H9 (cell line): ENCODE results near the gene VSTM4. TPM values are rescaled to one million over a fixed set of nuclear protein-coding genes. Genes with fewer than 3 reads are reported as not detected.

Source experiments
- DNase-seq: peaks from one replicate; pipeline ENCODE4 v3.0.0-alpha.2; 2017
- H2AFZ ChIP-seq: one replicate; pipeline ENCODE4 v1.6.1; 2013; ENCODE audit warnings: mild to moderate bottlenecking, low read length, control low read depth, moderate library complexity
- H2AK5ac ChIP-seq: 2 replicates; pipeline ENCODE4 v1.6.1; 2013; ENCODE audit warnings: low read length, control low read depth, mixed read lengths; ENCODE audit not compliant: insufficient read length
- H2BK120ac ChIP-seq: one replicate; pipeline ENCODE4 v1.6.1; 2013; ENCODE audit warnings: low read depth, mild to moderate bottlenecking, low read length, control low read depth, inconsistent platforms; ENCODE audit not compliant: poor library complexity, severe bottlenecking
- H2BK12ac ChIP-seq: 2 replicates; pipeline ENCODE4 v1.6.1; 2013; ENCODE audit warnings: low read length, control low read depth, mixed read lengths, low read depth; ENCODE audit not compliant: insufficient read length
- H2BK15ac ChIP-seq: 2 replicates; pipeline ENCODE4 v1.6.1; 2013; ENCODE audit warnings: low read depth, low read length, control low read depth
- H2BK20ac ChIP-seq: one replicate; pipeline ENCODE4 v1.6.1; 2013; ENCODE audit warnings: low read depth, mild to moderate bottlenecking, low read length, control low read depth, inconsistent platforms; ENCODE audit not compliant: poor library complexity, severe bottlenecking
- H2BK5ac ChIP-seq: 2 replicates; pipeline ENCODE4 v1.6.1; 2013; ENCODE audit warnings: low read length, control low read depth, mixed read lengths; ENCODE audit not compliant: insufficient read length
- H3K14ac ChIP-seq: 2 replicates; pipeline ENCODE4 v1.6.1; 2013; ENCODE audit warnings: low read length, control low read depth; ENCODE audit not compliant: insufficient read depth
- H3K18ac ChIP-seq: 2 replicates; pipeline ENCODE4 v1.6.1; 2013; ENCODE audit warnings: low read depth, mild to moderate bottlenecking, mixed read lengths, low read length, control low read depth; ENCODE audit not compliant: insufficient read length
- H3K23ac ChIP-seq: 2 replicates; pipeline ENCODE4 v1.6.1; 2013; ENCODE audit warnings: low read length, control low read depth, mixed read lengths, low read depth; ENCODE audit not compliant: insufficient read length
- H3K23me2 ChIP-seq: 2 replicates; pipeline ENCODE4 v1.6.1; 2013; ENCODE audit warnings: low read depth, mild to moderate bottlenecking, mixed read lengths, low read length, control low read depth; ENCODE audit not compliant: insufficient read length, poor library complexity, severe bottlenecking
- H3K27ac ChIP-seq: 2 replicates; pipeline ENCODE4 v1.5.1; 2013; ENCODE audit warnings: low read length, control low read depth, mixed read lengths, low read depth; ENCODE audit not compliant: insufficient read length
- H3K27me3 ChIP-seq: 2 replicates; pipeline ENCODE4 v1.6.1; 2013; ENCODE audit warnings: low read length, control low read depth, inconsistent platforms; ENCODE audit not compliant: insufficient read depth
- H3K4ac ChIP-seq: 2 replicates; pipeline ENCODE4 v1.6.1; 2013; ENCODE audit warnings: low read depth, mild to moderate bottlenecking, control low read depth, inconsistent platforms, low read length, moderate library complexity
- H3K4me1 ChIP-seq: 2 replicates; pipeline ENCODE4 v1.6.1; 2013; ENCODE audit warnings: low read length, control low read depth, inconsistent platforms; ENCODE audit not compliant: insufficient read depth
- H3K4me2 ChIP-seq: 2 replicates; pipeline ENCODE4 v1.6.1; 2013; ENCODE audit warnings: low read length, control low read depth, mixed read lengths; ENCODE audit not compliant: insufficient read length, insufficient read depth
- H3K56ac ChIP-seq: 2 replicates; pipeline ENCODE4 v1.6.1; 2013; ENCODE audit warnings: low read depth, mild to moderate bottlenecking, mixed read lengths, low read length, control low read depth; ENCODE audit not compliant: insufficient read length
- H3K79me1 ChIP-seq: 2 replicates; pipeline ENCODE4 v1.6.1; 2013; ENCODE audit warnings: low read depth, mild to moderate bottlenecking, moderate library complexity, low read length, control low read depth, inconsistent platforms; ENCODE audit not compliant: insufficient read depth, poor library complexity, severe bottlenecking
- H3K79me2 ChIP-seq: 2 replicates; pipeline ENCODE4 v1.6.1; 2013; ENCODE audit warnings: low read length, control low read depth, inconsistent platforms; ENCODE audit not compliant: insufficient read depth
- H3K9ac ChIP-seq: 2 replicates; pipeline ENCODE4 v1.6.1; 2013; ENCODE audit warnings: low read length, control low read depth, mixed read lengths; ENCODE audit not compliant: insufficient read length; ENCODE audit errors: extremely low read depth
- H3K9me3 ChIP-seq: one replicate; pipeline ENCODE4 v1.6.1; 2013; ENCODE audit warnings: low read depth, low read length, inconsistent platforms; ENCODE audit not compliant: control insufficient read depth
- H3T11ph ChIP-seq: one replicate; pipeline ENCODE4 v1.6.1; 2013; ENCODE audit warnings: mild to moderate bottlenecking, low read length, control low read depth, inconsistent platforms
- H4K20me1 ChIP-seq: one replicate; pipeline ENCODE4 v1.6.1; 2013; ENCODE audit not compliant: control insufficient read depth, insufficient read length, insufficient read depth
- H4K5ac ChIP-seq: 2 replicates; pipeline ENCODE4 v1.6.1; 2013; ENCODE audit warnings: low read depth, mild to moderate bottlenecking, mixed read lengths, low read length, control low read depth; ENCODE audit not compliant: insufficient read length
- H4K8ac ChIP-seq: replicated peaks from 2 replicates; pipeline ENCODE4 v1.6.1; 2013; ENCODE audit warnings: low read length, control low read depth, mixed read lengths, low read depth; ENCODE audit not compliant: insufficient read length
- H4K91ac ChIP-seq: 2 replicates; pipeline ENCODE4 v1.6.1; 2013; ENCODE audit warnings: low read depth, mild to moderate bottlenecking, moderate library complexity, mixed read lengths, low read length, control low read depth; ENCODE audit not compliant: insufficient read length
- H3K27ac Mint-ChIP-seq, 3 experiments: 2 replicates in 2 of 3; 3 replicates in 1 of 3; pipeline ENCODE4 v1.8.0; 2020 to 2021; ENCODE audit warnings: mixed read lengths in 3 of 3, mild to moderate bottlenecking in 1 of 3, moderate library complexity in 1 of 3
- H3K27me3 Mint-ChIP-seq: 2 replicates; pipeline ENCODE4 v1.8.0; 2021; ENCODE audit warnings: low read depth, mild to moderate bottlenecking, moderate library complexity, mixed read lengths
- H3K36me3 Mint-ChIP-seq, 3 experiments: 2 replicates in 2 of 3; 3 replicates in 1 of 3; pipeline ENCODE4 v1.8.0; 2020 to 2021; ENCODE audit warnings: low read depth in 3 of 3, mixed read lengths in 3 of 3; ENCODE audit not compliant: insufficient read depth in 1 of 3
- H3K4me1 Mint-ChIP-seq, 2 experiments: 2 replicates each; pipeline ENCODE4 v1.8.0; 2020; ENCODE audit warnings: mixed read lengths in 2 of 2
- H3K4me3 Mint-ChIP-seq, 2 experiments: 2 replicates in 1 of 2; 3 replicates in 1 of 2; pipeline ENCODE4 v1.8.0; 2020 to 2021; ENCODE audit warnings: mild to moderate bottlenecking in 2 of 2, mixed read lengths in 2 of 2, moderate library complexity in 1 of 2
- H3K9me3 Mint-ChIP-seq, 2 experiments: 2 replicates in 1 of 2; 3 replicates in 1 of 2; pipeline ENCODE4 v1.8.0; 2020; ENCODE audit warnings: mild to moderate bottlenecking in 2 of 2, mixed read lengths in 2 of 2, moderate library complexity in 1 of 2
- CTCF ChIP-seq: fragments of 200-600 bp; sonication (generic); conservative IDR thresholded peaks from 3 replicates; pipeline ENCODE4 v1.8.0; 2021; ENCODE audit warnings: antibody characterized with exemption, mild to moderate bottlenecking
- WGBS: extraction: QIAGEN DNeasy Blood & Tissue Kit; methylation state at CpG from one replicate; pipeline ENCODE4 v1.1.7; 2013; ENCODE audit warnings: missing lambda C conversion rate, low lambda C conversion rate, mixed read lengths; ENCODE audit not compliant: insufficient read length; ENCODE audit errors: extremely low coverage; 5-methylcytosine and 5-hydroxymethylcytosine counted together
- total RNA-seq: library from RNA; stranded (reverse); gene quantifications from 2 replicates; pipeline ENCODE4 v1.2.1, GENCODE V29; 2021

The VSTM4 gene
- total RNA-seq, 1 experiment from 2014 or later: 0.44 TPM

GRCh38 chr10:48999346-48999745 lies 116.0 kb downstream of the VSTM4 start:
- Histone ChIP-seq H3K14ac (no peak overlapping the region; the same call in 1 of the 2 replicates), H3K23ac (no peak overlapping the region), H2AFZ (no peak overlapping the region), H3K23me2 (no peaks in the 10 kb centered on the region), H2BK12ac (no peak overlapping the region), H2AK5ac (no peak overlapping the region), H3K27ac (no peak overlapping the region), H3K9ac (no peak overlapping the region), H3K4me1 (no peaks in the 10 kb centered on the region), H4K8ac (no peak overlapping the region), H4K20me1 (no peaks in the 10 kb centered on the region), H3K18ac (no peak overlapping the region), H3K27me3 (no peaks in the 10 kb centered on the region), H3K4me2 (no peak overlapping the region), H2BK20ac (no peak overlapping the region), H3K79me2 (no peaks in the 10 kb centered on the region), H4K91ac (no peak overlapping the region), H3K4ac (no peak overlapping the region), H3K9me3 (no peaks in the 10 kb centered on the region), H3T11ph (no peak overlapping the region), H2BK120ac (no peak overlapping the region), H3K79me1 (no peaks in the 10 kb centered on the region), H4K5ac (no peak overlapping the region), H2BK5ac (no peak overlapping the region), H3K56ac (no peak overlapping the region), H2BK15ac (no peak overlapping the region)
- H3K27me3 Mint-ChIP-seq: peaks cover 2% of the 10 kb centered on the region; the same call in 1 of the 2 replicates
- H3K9me3 Mint-ChIP-seq: no peaks in the 10 kb centered on the region
- H3K36me3 Mint-ChIP-seq: no peaks in the 10 kb centered on the region
- TF ChIP-seq CTCF: no peak
- no peak overlapping the region for H3K4me3 Mint-ChIP-seq
- DNase-seq: no peak
- WGBS: no CpG with 5 or more reads among the region's 2 CpGs
- no peak overlapping the region for H3K27ac Mint-ChIP-seq
- peaks cover 7 to 8% of the 10 kb centered on the region in 2 experiments; a peak in 3 of 4 replicates for H3K4me1 Mint-ChIP-seq
